GM23338 (cell line): ENCODE results near the gene RSAD1. TPM values are rescaled to one million over a fixed set of nuclear protein-coding genes. Genes with fewer than 3 reads are reported as not detected.

Source experiments
- ATAC-seq: fragments of 200-7000 bp; cut with Tn5 transposase; 3 replicates; pipeline ENCODE4 v1.9.1; 2020
- DNase-seq: peaks from one replicate; pipeline ENCODE4 v3.0.0-alpha.2; 2015; ENCODE audit warnings: low spot score
- H2AFZ ChIP-seq: fragments of 200-600 bp; sonication (generic); 2 replicates; pipeline ENCODE4 v1.8.0; 2016; ENCODE audit warnings: antibody characterized with exemption, mild to moderate bottlenecking, moderate library complexity
- H3F3A ChIP-seq: fragments of 200-600 bp; sonication (generic); replicated peaks from 2 replicates; pipeline ENCODE4 v1.8.0; 2017; ENCODE audit warnings: antibody characterized with exemption, mixed run types, low read depth
- H3K27ac ChIP-seq: fragments of 200-600 bp; sonication (generic); 2 replicates; pipeline ENCODE4 v1.6.1; 2016; ENCODE audit warnings: low read depth
- H3K27me3 ChIP-seq: fragments of 200-600 bp; sonication (generic); 2 replicates; pipeline ENCODE4 v1.8.0; 2016; ENCODE audit warnings: mild to moderate bottlenecking, mixed run types, moderate library complexity; ENCODE audit not compliant: insufficient read depth
- H3K36me3 ChIP-seq: fragments of 200-600 bp; sonication (generic); 2 replicates; pipeline ENCODE4 v1.8.0; 2016; ENCODE audit warnings: mild to moderate bottlenecking; ENCODE audit not compliant: insufficient read depth
- H3K4me1 ChIP-seq: fragments of 200-600 bp; sonication (generic); 2 replicates; pipeline ENCODE4 v1.8.0; 2016; ENCODE audit warnings: mild to moderate bottlenecking, moderate library complexity; ENCODE audit not compliant: insufficient read depth
- H3K4me2 ChIP-seq: fragments of 200-600 bp; sonication (generic); 2 replicates; pipeline ENCODE4 v1.7.1; 2017; ENCODE audit warnings: mixed run types
- H3K4me3 ChIP-seq: fragments of 200-600 bp; sonication (generic); 2 replicates; pipeline ENCODE4 v1.6.1; 2016; ENCODE audit warnings: mixed run types
- H3K79me2 ChIP-seq: fragments of 200-600 bp; sonication (generic); replicated peaks from 2 replicates; pipeline ENCODE4 v1.8.0; 2017; ENCODE audit warnings: mild to moderate bottlenecking; ENCODE audit not compliant: insufficient read depth
- H3K9me2 ChIP-seq: fragments of 200-600 bp; sonication (generic); 2 replicates; pipeline ENCODE4 v1.8.0; 2017; ENCODE audit not compliant: insufficient read depth
- H4K20me1 ChIP-seq: fragments of 200-600 bp; sonication (generic); replicated peaks from 2 replicates; pipeline ENCODE4 v1.8.0; 2017; ENCODE audit warnings: mild to moderate bottlenecking; ENCODE audit not compliant: insufficient read depth
- H3K27ac Mint-ChIP-seq: 2 replicates; pipeline ENCODE4 v1.8.0; 2020; ENCODE audit warnings: inconsistent platforms, mild to moderate bottlenecking, moderate library complexity, mixed read lengths
- H3K27me3 Mint-ChIP-seq: 3 replicates; pipeline ENCODE4 v1.8.0; 2022; ENCODE audit warnings: low read depth, mild to moderate bottlenecking, moderate library complexity, mixed read lengths, inconsistent platforms; ENCODE audit not compliant: insufficient read depth, poor library complexity
- H3K36me3 Mint-ChIP-seq: 3 replicates; pipeline ENCODE4 v1.8.0; 2021; ENCODE audit warnings: low read depth, mild to moderate bottlenecking, inconsistent platforms, moderate library complexity, mixed read lengths
- H3K4me1 Mint-ChIP-seq: 3 replicates; pipeline ENCODE4 v1.8.0; 2020; ENCODE audit warnings: mild to moderate bottlenecking, inconsistent platforms, mixed read lengths
- H3K4me3 Mint-ChIP-seq: 3 replicates; pipeline ENCODE4 v1.8.0; 2021; ENCODE audit warnings: moderate library complexity, mild to moderate bottlenecking, inconsistent platforms, mixed read lengths
- H3K9me3 Mint-ChIP-seq: 3 replicates; pipeline ENCODE4 v1.8.0; 2020; ENCODE audit warnings: moderate library complexity, mild to moderate bottlenecking, inconsistent platforms, mixed read lengths
- CREB1 ChIP-seq: fragments of 250-450 bp; sonication (Bioruptor Pico); IDR thresholded peaks from 2 replicates; pipeline ENCODE4 v1.5.0; 2020; ENCODE audit warnings: low read depth, mild to moderate bottlenecking, moderate library complexity
- EZH2 ChIP-seq: fragments of 200-600 bp; sonication (generic); IDR thresholded peaks from one replicate; pipeline ENCODE4 v1.8.0; 2017; ENCODE audit warnings: antibody characterized with exemption, mild to moderate bottlenecking, low read depth; ENCODE audit not compliant: unreplicated experiment
- EZH2phosphoT487 ChIP-seq: fragments of 200-600 bp; sonication (generic); IDR thresholded peaks from one replicate; pipeline ENCODE4 v1.8.1; 2018; ENCODE audit warnings: antibody characterized with exemption; ENCODE audit not compliant: unreplicated experiment
- JUNB ChIP-seq: IDR thresholded peaks from one replicate; pipeline ENCODE4 v1.6.1; 2016; ENCODE audit warnings: antibody characterized with exemption; ENCODE audit not compliant: unreplicated experiment
- NANOG ChIP-seq: IDR thresholded peaks from 2 replicates; pipeline ENCODE4 v1.6.1; 2016; ENCODE audit warnings: antibody characterized with exemption, borderline replicate concordance
- POLR2AphosphoS5 ChIP-seq: IDR thresholded peaks from 2 replicates; pipeline ENCODE4 v1.6.1; 2016; ENCODE audit warnings: antibody characterized with exemption, low read depth
- STAT1 ChIP-seq: IDR thresholded peaks from one replicate; pipeline ENCODE4 v1.6.1; 2016; ENCODE audit warnings: antibody characterized with exemption; ENCODE audit not compliant: unreplicated experiment
- ZNF114 ChIP-seq: fragments of 250-450 bp; sonication (Bioruptor Pico); IDR thresholded peaks from 2 replicates; pipeline ENCODE4 v1.5.0; 2020; ENCODE audit warnings: mild to moderate bottlenecking, moderate library complexity
- ZNF331 ChIP-seq: fragments of 250-450 bp; sonication (Bioruptor Pico); IDR thresholded peaks from 2 replicates; pipeline ENCODE4 v1.5.0; 2020; ENCODE audit warnings: low read depth, mild to moderate bottlenecking, moderate library complexity
- polyA plus RNA-seq: library from polyadenylated mRNA; unstranded; fragments of >200 nt; fragmentation: Nextera tagmentation; extraction: Ambion mirVana; gene quantifications from 2 replicates; pipeline ENCODE4 v1.2.1, GENCODE V29; 2016
- total RNA-seq: library from RNA; depleted of rRNA; stranded (reverse); fragments of >200 nt; shearing (Covaris generic); gene quantifications from 2 replicates; pipeline ENCODE4 v1.2.3, GENCODE V29; 2014
- TF ChIP-seq, protein P1 (sequence below), 2 experiments: fragments of 200-600 bp in 1 of 2; sonication (generic) in 1 of 2; conservative IDR thresholded peaks; 2 replicates each; pipeline versions ENCODE4 v1.5.1 to v1.6.1; 2016 to 2017; ENCODE audit warnings: antibody characterized with exemption in 2 of 2, low read depth in 2 of 2, mild to moderate bottlenecking in 2 of 2, moderate library complexity in 1 of 2
- TF ChIP-seq, protein P2 (sequence below): IDR thresholded peaks from one replicate; pipeline ENCODE4 v1.6.1; 2018; ENCODE audit warnings: antibody characterized with exemption; ENCODE audit not compliant: unreplicated experiment
- TF ChIP-seq, protein P3 (sequence below): fragments of 250-450 bp; sonication (Bioruptor Pico); IDR thresholded peaks from 2 replicates; pipeline ENCODE4 v1.5.0; 2020; ENCODE audit warnings: mild to moderate bottlenecking, moderate library complexity

The RSAD1 gene
- total and polyA plus RNA-seq, 2 experiments from 2014 or later, result 18.4 to 28.7 TPM

DNA sequence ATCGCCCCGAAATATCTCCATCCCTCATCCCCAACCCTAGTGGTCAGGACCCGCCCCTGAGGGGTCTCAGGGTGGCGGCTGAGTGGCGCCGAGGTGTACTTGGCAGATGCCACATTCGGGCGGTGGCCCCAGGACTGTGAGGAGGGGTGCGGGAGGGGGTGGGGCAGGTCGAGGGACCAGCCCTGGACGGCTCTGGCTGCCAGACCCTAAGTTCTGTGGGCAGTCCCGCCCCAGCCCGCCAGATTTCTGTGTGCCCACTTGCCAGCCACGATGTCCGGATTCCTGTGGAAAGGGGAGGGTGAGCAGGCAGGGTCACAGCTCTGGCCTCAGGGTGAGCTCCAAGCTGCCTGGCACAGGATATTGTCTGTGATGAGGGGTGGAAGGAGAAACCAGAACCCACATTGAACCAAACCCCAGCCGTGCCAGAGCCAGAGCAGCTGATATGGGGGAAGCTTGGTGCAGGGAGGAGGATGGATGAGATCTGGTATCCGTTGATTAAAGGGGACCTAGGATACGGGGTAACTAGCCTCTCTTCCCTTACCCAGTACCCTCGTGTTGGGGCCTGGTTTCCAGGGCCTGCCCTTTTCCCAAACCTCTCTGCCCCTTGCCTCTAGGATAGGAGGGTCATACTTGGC lies 8.9 kb upstream of the RSAD1 start:
- TF ChIP-seq EZH2 (no peak), JUNB (no peak), STAT1 (no peak), POLR2AphosphoS5 (no peak), CREB1 (CRISPR knock-in tag) (no peak), ZNF331 (no peak), EZH2phosphoT487 (no peak), NANOG (no peak), ZNF114 (CRISPR knock-in tag) (no peak)
- TF ChIP-seq, protein P1, sequence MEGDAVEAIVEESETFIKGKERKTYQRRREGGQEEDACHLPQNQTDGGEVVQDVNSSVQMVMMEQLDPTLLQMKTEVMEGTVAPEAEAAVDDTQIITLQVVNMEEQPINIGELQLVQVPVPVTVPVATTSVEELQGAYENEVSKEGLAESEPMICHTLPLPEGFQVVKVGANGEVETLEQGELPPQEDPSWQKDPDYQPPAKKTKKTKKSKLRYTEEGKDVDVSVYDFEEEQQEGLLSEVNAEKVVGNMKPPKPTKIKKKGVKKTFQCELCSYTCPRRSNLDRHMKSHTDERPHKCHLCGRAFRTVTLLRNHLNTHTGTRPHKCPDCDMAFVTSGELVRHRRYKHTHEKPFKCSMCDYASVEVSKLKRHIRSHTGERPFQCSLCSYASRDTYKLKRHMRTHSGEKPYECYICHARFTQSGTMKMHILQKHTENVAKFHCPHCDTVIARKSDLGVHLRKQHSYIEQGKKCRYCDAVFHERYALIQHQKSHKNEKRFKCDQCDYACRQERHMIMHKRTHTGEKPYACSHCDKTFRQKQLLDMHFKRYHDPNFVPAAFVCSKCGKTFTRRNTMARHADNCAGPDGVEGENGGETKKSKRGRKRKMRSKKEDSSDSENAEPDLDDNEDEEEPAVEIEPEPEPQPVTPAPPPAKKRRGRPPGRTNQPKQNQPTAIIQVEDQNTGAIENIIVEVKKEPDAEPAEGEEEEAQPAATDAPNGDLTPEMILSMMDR (conservative IDR thresholded peaks at IDR 0.05; ENCODE audit: low read depth in 2 of 2), result no peak
- TF ChIP-seq, protein P2, sequence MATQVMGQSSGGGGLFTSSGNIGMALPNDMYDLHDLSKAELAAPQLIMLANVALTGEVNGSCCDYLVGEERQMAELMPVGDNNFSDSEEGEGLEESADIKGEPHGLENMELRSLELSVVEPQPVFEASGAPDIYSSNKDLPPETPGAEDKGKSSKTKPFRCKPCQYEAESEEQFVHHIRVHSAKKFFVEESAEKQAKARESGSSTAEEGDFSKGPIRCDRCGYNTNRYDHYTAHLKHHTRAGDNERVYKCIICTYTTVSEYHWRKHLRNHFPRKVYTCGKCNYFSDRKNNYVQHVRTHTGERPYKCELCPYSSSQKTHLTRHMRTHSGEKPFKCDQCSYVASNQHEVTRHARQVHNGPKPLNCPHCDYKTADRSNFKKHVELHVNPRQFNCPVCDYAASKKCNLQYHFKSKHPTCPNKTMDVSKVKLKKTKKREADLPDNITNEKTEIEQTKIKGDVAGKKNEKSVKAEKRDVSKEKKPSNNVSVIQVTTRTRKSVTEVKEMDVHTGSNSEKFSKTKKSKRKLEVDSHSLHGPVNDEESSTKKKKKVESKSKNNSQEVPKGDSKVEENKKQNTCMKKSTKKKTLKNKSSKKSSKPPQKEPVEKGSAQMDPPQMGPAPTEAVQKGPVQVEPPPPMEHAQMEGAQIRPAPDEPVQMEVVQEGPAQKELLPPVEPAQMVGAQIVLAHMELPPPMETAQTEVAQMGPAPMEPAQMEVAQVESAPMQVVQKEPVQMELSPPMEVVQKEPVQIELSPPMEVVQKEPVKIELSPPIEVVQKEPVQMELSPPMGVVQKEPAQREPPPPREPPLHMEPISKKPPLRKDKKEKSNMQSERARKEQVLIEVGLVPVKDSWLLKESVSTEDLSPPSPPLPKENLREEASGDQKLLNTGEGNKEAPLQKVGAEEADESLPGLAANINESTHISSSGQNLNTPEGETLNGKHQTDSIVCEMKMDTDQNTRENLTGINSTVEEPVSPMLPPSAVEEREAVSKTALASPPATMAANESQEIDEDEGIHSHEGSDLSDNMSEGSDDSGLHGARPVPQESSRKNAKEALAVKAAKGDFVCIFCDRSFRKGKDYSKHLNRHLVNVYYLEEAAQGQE, result no peak
- TF ChIP-seq, protein P3, sequence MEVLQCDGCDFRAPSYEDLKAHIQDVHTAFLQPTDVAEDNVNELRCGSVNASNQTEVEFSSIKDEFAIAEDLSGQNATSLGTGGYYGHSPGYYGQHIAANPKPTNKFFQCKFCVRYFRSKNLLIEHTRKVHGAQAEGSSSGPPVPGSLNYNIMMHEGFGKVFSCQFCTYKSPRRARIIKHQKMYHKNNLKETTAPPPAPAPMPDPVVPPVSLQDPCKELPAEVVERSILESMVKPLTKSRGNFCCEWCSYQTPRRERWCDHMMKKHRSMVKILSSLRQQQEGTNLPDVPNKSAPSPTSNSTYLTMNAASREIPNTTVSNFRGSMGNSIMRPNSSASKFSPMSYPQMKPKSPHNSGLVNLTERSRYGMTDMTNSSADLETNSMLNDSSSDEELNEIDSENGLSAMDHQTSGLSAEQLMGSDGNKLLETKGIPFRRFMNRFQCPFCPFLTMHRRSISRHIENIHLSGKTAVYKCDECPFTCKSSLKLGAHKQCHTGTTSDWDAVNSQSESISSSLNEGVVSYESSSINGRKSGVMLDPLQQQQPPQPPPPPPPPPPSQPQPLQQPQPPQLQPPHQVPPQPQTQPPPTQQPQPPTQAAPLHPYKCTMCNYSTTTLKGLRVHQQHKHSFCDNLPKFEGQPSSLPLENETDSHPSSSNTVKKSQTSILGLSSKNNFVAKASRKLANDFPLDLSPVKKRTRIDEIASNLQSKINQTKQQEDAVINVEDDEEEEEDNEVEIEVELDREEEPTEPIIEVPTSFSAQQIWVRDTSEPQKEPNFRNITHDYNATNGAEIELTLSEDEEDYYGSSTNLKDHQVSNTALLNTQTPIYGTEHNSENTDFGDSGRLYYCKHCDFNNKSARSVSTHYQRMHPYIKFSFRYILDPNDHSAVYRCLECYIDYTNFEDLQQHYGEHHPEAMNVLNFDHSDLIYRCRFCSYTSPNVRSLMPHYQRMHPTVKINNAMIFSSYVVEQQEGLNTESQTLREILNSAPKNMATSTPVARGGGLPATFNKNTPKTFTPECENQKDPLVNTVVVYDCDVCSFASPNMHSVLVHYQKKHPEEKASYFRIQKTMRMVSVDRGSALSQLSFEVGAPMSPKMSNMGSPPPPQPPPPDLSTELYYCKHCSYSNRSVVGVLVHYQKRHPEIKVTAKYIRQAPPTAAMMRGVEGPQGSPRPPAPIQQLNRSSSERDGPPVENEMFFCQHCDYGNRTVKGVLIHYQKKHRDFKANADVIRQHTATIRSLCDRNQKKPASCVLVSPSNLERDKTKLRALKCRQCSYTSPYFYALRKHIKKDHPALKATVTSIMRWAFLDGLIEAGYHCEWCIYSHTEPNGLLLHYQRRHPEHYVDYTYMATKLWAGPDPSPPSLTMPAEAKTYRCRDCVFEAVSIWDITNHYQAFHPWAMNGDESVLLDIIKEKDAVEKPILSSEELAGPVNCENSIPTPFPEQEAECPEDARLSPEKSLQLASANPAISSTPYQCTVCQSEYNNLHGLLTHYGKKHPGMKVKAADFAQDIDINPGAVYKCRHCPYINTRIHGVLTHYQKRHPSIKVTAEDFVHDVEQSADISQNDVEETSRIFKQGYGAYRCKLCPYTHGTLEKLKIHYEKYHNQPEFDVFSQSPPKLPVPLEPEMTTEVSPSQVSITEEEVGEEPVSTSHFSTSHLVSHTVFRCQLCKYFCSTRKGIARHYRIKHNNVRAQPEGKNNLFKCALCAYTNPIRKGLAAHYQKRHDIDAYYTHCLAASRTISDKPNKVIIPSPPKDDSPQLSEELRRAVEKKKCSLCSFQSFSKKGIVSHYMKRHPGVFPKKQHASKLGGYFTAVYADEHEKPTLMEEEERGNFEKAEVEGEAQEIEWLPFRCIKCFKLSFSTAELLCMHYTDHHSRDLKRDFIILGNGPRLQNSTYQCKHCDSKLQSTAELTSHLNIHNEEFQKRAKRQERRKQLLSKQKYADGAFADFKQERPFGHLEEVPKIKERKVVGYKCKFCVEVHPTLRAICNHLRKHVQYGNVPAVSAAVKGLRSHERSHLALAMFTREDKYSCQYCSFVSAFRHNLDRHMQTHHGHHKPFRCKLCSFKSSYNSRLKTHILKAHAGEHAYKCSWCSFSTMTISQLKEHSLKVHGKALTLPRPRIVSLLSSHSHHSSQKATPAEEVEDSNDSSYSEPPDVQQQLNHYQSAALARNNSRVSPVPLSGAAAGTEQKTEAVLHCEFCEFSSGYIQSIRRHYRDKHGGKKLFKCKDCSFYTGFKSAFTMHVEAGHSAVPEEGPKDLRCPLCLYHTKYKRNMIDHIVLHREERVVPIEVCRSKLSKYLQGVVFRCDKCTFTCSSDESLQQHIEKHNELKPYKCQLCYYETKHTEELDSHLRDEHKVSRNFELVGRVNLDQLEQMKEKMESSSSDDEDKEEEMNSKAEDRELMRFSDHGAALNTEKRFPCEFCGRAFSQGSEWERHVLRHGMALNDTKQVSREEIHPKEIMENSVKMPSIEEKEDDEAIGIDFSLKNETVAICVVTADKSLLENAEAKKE, result no peak
- H3K36me3 Mint-ChIP-seq, result peaks cover 4% of the 10 kb centered on the region; the same call in 1 of the 3 replicates
- peak overlapping the region; percentile 61; the same call in 2 of the 3 replicates for H3K4me3 Mint-ChIP-seq
- Histone ChIP-seq H3K4me2 (peak overlapping the region; percentile 95), H3K4me3 (peak overlapping the region; percentile 74), H3K36me3 (no peaks in the 10 kb centered on the region), H3K79me2 (no peaks in the 10 kb centered on the region), H2AFZ (no peak overlapping the region), H3K27me3 (peaks cover 34% of the 10 kb centered on the region), H3K4me1 (peaks cover 16% of the 10 kb centered on the region; the same call in 1 of the 2 replicates), H3K9me2 (no peaks in the 10 kb centered on the region), H4K20me1 (peaks cover 7% of the 10 kb centered on the region; the same call in 1 of the 2 replicates), H3F3A (0 out of 2 replicates have a peak, but pooled peaks cover 4% of the 10 kb centered on the region), H3K27ac (no peak overlapping the region)
- H3K27me3 Mint-ChIP-seq, result peaks cover 37% of the 10 kb centered on the region
- H3K4me1 Mint-ChIP-seq, result peaks cover 21% of the 10 kb centered on the region
- no peak overlapping the region for H3K27ac Mint-ChIP-seq
- peak; percentile 31 for DNase-seq
- no peaks in the 10 kb centered on the region; the same call in 2 of the 3 replicates for H3K9me3 Mint-ChIP-seq
- peak; percentile 18 for ATAC-seq
